Medulla oblongata (tissue), 1 donor: ENCODE measurements around the gene BRCA2.

Experiments used
- DNase-seq: peaks from one replicate; pipeline ENCODE4 v3.0.0-alpha.2; 2015; ENCODE audit errors: extremely low spot score

Gene BRCA2

DNA sequence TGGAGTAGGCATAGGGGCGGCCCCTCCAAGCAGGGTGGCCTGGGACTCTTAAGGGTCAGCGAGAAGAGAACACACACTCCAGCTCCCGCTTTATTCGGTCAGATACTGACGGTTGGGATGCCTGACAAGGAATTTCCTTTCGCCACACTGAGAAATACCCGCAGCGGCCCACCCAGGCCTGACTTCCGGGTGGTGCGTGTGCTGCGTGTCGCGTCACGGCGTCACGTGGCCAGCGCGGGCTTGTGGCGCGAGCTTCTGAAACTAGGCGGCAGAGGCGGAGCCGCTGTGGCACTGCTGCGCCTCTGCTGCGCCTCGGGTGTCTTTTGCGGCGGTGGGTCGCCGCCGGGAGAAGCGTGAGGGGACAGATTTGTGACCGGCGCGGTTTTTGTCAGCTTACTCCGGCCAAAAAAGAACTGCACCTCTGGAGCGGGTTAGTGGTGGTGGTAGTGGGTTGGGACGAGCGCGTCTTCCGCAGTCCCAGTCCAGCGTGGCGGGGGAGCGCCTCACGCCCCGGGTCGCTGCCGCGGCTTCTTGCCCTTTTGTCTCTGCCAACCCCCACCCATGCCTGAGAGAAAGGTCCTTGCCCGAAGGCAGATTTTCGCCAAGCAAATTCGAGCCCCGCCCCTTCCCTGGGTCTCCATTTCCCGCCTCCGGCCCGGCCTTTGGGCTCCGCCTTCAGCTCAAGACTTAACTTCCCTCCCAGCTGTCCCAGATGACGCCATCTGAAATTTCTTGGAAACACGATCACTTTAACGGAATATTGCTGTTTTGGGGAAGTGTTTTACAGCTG lies at the start of gene BRCA2, which contains the start of gene ZAR1L:
Gene BRCA2 (plus strand): TSS at position 271 of the 790 bp plus-strand sequence. CDS start 953 bp downstream, outside the sequence.
Gene ZAR1L (minus strand): TSS at position 126 of the 790 bp plus-strand sequence. CDS start 3,438 bp downstream, outside the sequence.
- DNase-seq: peak; percentile 89

GRCh38 chr13:32265726-32266125 lies 49.6 kb upstream of the BRCA2 start:
- no peak for DNase-seq

GRCh38 chr13:32266130-32266529 lies 49.2 kb upstream of the BRCA2 start:
- DNase-seq: no peak

DNA sequence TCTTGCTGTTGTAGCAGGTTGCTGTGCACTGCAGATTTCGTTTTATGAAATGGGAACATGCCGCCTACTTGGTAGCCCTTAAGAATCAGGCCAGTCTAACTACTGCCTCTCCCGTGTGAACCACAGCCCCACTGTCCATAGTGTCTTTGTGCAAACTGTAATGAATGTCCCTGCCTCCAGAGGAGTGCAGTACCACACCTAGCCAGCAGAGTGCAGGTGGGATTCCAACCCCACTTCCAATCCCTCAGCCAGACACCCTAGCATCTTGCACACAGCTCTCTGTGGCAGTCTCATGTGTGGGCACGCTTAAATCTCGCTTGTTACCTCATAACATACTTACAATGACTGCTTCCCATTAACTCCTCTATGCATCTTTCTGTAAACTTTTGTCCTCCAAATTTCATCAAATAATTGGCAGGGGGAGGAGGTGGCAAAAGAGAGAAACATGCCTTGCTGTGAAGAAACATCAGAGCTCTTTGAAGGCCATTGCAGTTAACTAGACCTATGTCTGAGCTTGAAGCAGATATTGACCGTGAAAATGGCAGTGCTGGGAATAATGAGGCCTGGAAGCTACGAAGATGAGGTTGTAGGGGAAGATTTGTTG lies 47.4 kb upstream of the BRCA2 start:
- DNase-seq: no peak

DNA sequence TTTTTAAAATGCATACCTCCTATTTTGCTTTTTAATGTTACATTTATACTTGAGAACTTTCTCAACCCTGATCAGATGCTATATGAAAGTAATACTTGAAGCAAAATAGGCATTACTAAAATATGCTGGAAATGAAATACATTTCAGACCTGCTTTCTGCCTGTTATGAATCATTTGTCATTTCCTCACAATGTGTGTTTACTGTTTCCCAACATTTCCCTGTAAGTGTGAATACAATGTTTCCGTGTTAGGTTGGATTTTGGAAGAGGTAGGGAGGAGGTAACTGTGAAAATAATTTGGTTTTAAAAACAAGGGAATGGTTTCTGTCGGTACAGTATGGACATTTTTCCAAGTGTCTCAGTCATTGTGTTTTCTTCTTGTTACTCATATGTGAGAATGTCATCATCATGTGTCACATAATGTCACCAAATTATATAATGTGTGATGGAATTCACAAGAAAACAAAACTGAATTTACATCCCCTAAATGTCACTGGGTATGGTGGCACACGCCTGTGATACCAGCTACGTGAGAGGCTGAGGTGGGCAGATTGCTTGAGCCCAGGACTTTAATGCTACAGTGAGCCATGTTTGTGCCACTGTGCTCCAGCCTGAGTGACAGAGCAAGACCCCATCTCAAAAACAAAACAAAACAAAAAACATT lies 43.2 kb upstream of the BRCA2 start:
- no peak for DNase-seq

GRCh38 chr13:32277839-32278238 lies 37.5 kb upstream of the BRCA2 start:
- DNase-seq: no peak

DNA sequence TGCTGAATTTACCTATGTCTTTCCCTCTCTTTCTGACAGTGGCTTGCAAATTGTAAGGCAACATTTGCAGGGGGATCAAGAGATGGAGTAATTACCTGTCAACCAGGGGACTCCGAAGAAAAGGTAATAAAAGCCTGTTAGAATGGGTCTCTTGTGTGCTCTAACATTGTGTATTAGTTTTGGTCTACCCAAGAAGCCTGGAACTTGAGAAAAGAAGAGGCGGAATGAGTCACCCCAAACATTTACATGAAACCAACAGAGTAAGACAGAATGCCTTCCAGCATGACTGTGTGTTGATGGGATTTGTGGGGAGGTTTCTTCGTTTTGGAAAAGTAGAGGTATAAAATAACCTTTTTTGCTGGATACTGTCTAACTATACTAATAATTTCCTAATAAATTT lies 36.9 kb upstream of the BRCA2 start:
- no peak for DNase-seq

- DNase-seq: no peak
Measured at GRCh38 chr13:32281096-32281495, 34.2 kb upstream of the BRCA2 start.

GRCh38 chr13:32282096-32282711 lies 33.1 kb upstream of the BRCA2 start:
- no peak for DNase-seq

- peak; percentile 53 for DNase-seq
Measured at GRCh38 chr13:32284927-32285632, 30.2 kb upstream of the BRCA2 start.

- no peak for DNase-seq
Measured at GRCh38 chr13:32285633-32285965, 29.7 kb upstream of the BRCA2 start.

GRCh38 chr13:32297206-32297605 lies 18.1 kb upstream of the BRCA2 start:
- DNase-seq: no peak

DNA sequence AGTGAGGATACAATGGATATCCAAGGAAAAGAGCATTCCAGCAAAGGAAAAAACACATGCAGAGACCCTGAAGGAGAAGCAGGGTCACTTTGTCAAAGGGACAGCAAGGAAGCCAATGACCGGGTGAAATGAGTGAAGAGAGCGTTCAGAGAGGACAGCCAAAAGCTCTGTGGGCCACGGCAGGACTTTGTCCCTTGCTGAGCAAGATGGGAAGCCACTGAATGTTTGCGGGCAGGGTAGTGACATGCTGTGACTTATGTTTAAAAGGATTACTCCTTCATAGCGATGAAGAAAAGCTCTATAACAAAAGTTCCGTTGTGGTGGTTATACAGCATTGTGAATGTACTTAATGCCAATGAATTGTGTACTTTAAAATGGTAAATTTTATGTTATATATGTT lies 16.6 kb upstream of the BRCA2 start:
- DNase-seq: no peak

DNA sequence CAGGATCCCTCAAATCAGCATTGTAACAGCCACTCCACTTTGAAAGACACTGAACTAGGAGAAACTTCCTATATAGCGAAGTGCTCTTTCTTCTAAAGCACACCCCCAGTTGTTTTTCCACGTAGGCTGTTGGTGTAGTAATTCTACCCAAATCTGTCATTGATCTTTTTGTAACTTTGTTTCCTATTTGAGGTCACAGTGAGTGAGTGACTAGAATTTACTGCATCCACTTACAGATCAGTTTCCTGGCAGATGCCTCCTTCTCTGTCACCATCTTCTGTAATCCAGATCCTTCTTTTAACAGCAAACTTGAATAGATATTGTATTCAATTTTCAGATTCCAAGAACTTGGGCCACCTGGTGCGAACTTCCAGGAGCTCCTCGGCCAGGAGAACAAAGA lies 15.4 kb upstream of the BRCA2 start:
- DNase-seq: no peak

DNA sequence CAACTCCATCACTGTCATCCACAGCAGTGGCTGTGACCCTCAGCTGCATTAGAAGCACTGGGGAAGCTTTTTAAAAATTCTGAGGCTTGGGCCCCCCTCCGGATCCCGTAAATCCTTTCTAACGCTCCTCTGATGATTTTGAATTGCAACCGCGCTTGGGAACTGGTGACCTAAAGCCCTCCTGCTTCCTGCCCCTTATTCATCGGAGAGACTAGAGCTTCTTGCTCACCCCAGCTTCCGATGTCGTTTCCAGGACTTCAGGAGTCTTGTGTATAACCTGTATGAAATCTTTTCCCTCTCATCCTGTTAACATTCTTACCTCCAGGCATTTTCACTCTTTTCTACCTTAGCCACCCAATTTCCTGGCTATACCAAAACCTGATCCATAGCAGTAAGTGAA lies 14.9 kb upstream of the BRCA2 start:
- no peak for DNase-seq

GRCh38 chr13:32300920-32301319 lies 14.4 kb upstream of the BRCA2 start:
- no peak for DNase-seq

- no peak for DNase-seq
Measured at GRCh38 chr13:32302461-32302860, 12.8 kb upstream of the BRCA2 start.

DNA sequence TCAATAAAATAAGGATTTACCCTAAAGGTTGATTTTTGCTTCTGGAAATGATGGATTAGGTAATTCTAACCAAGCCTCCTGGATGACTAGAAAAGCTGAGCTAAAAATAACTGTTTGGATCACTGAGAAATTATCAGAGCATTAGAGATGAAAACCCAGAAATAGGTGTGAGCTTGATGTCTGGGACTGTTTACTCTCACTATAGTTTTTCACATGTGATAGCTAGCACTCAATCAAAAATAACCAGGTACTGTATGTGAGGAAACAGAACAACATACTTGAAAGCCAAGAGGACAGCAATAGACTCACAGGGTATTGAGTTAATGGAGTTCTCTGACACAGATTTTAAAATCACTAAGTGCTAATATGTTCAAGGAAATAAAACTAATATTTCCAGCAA lies 9.7 kb upstream of the BRCA2 start:
- DNase-seq: no peak

GRCh38 chr13:32309312-32310133 lies 5.8 kb upstream of the BRCA2 start:
- no peak for DNase-seq

DNA sequence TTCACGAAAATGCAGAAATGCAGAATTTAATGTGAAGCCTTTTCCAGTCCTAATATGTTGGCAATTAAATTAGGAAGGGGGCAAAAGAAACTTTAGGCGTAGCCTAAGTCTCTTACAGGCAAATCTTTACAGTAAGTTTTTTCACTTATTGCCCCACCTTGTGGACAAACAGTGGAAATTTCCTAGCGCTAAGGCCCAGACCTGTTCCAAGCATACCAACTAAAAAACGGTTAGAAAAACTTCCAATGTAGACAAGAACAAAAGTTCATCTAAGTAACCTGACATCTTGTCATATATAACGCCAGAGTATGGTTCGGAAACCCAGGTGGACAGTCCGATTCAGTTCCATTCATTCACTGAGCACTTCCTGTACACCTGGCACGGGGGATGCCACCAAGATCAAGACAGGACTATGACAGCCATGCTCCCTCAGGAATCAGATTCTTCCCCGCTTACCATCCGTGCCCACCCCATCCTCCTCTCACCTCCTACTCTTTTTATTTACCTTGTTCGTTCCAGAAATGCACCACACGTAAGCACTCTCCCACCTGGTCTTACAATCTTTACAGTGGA lies 5.1 kb upstream of the BRCA2 start:
- DNase-seq: peak; percentile 71
